ENCODE measurements around the gene CD22. TPM values are rescaled to one million over a fixed set of nuclear protein-coding genes. Genes with fewer than 3 reads are reported as not detected.
"Not testable (repeated sequence)": the region's sequence is repeated elsewhere in the genome, so short reads cannot be mapped to it uniquely, and the experiment has no call there.

CD22 gene
- total and polyA plus RNA-seq, 2 of the 4 experiments (the other 2 are of a cell fraction), result 0.18 to 0.22 TPM

GRCh38 chr19:35379545-35379944 is 50.6 kb downstream of the CD22 start:
- no CpG with 5 or more reads among the region's 5 CpGs for WGBS, 2 experiments (ENCODE audit: extremely low coverage in 2 of 2, insufficient read length in 1 of 2)
- H2AK5ac ChIP-seq (ENCODE audit: low read depth, low read length); POLR2A ChIA-PET (ENCODE audit: unreplicated experiment): not testable (repeated sequence)

More at GRCh38 chr19:35379545-35379944, 50.6 kb downstream of the CD22 start:
- H2AK9ac ChIP-seq (replicated peaks; ENCODE audit: low read depth, low read length, poor library complexity); H2AFZ ChIP-seq (replicated peaks; ENCODE audit: low read length, poor library complexity); H3K27ac ChIP-seq (ENCODE audit: insufficient read depth, low read length); H3K4me1 ChIP-seq (ENCODE audit: control insufficient read depth, insufficient read depth, low read length); H2BK15ac ChIP-seq (ENCODE audit: low read depth, low read length); H3K56ac ChIP-seq (ENCODE audit: extremely low read depth, insufficient read depth, low read length); H3K18ac ChIP-seq (ENCODE audit: low read depth, low read length); H2BK20ac ChIP-seq (ENCODE audit: low read depth, low read length); H4K8ac ChIP-seq (ENCODE audit: low read depth in 2 of 2, low read length in 2 of 2); H3K4me3 ChIP-seq (ENCODE audit: insufficient read depth, low read depth, low read length); intact Hi-C loops (cut with micrococcal nuclease); CTCF ChIA-PET; BruUV-seq (replicated peaks); H3K4me2 ChIP-seq (ENCODE audit: low read depth, low read length); H3K4ac ChIP-seq (ENCODE audit: low read depth, low read length); dilution Hi-C loops (cut with HindIII; ENCODE audit: low sequenced_read_pairs, unreplicated experiment); H4K5ac ChIP-seq (ENCODE audit: low read depth, low read length); ATAC-seq (ENCODE audit: low read depth); H3K23ac ChIP-seq (ENCODE audit: low read depth, low read length); H3K14ac ChIP-seq (replicated peaks; ENCODE audit: low read depth, low read length); H3K79me1 ChIP-seq (ENCODE audit: low read depth in 1 of 2, low read length in 2 of 2); H3K27me3 ChIP-seq (ENCODE audit: control insufficient read depth, insufficient read depth, low read length); H4K91ac ChIP-seq (ENCODE audit: insufficient read depth, low read depth, low read length); DNase-seq; in situ Hi-C loops (cut with MboI; ENCODE audit: low sequenced_read_pairs); H2BK120ac ChIP-seq (ENCODE audit: low read depth, low read length); H3K9me3 ChIP-seq (ENCODE audit: control insufficient read depth, insufficient read depth, low read length); H3K9me1 ChIP-seq (ENCODE audit: insufficient read depth, low read length); H2BK5ac ChIP-seq (ENCODE audit: low read depth, low read length, poor library complexity, severe bottlenecking); H3K9ac ChIP-seq (ENCODE audit: low read depth, low read length); H3K36me3 ChIP-seq (ENCODE audit: control insufficient read depth, insufficient read depth, low read length); H4K20me1 ChIP-seq (ENCODE audit: insufficient read depth, low read length): not testable (repeated sequence)
- peak; percentile 45; the same call in 1 of the 2 replicates for TF ChIP-seq CEBPB (IDR thresholded peaks at IDR 0.05; ENCODE audit: low read depth, low read length)

Data from IMR-90 (cell line).